ENCODE results near the gene SCGB1C2.
"Not testable (repeated sequence)": the region's sequence is repeated elsewhere in the genome, so short reads cannot be mapped to it uniquely, and the experiment has no call there.

Gene SCGB1C2

GRCh38 chr17:164303-165235 is 27.2 kb downstream of the SCGB1C2 start:
- peak; percentile 9 for FAIRE-seq
- no peak for DNase-seq (ENCODE audit: extremely low spot score, insufficient read length, low read depth)

DNA sequence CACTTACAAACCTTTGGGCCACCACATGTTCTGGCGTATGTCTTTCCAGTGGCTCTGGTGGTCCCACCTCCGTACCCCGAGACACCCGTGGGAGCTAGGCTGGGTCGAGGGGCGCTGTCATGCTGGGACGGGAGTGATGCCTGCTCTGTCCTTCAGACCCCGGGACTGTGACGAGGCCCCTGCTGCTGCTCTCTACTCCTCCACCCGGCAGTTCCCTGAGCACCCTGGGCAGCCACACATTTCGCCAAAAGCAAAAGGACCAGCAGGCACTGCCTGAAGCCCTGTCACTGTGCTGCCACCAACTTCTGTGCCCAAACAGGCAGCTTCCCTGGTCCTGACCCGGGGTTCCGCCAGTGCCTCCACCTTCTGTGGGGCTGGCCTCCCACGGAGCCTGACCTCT is 28.6 kb downstream of the SCGB1C2 start:
- FAIRE-seq (no peak), DNase-seq (ENCODE audit: extremely low spot score, insufficient read length, low read depth) (no peak)

DNA sequence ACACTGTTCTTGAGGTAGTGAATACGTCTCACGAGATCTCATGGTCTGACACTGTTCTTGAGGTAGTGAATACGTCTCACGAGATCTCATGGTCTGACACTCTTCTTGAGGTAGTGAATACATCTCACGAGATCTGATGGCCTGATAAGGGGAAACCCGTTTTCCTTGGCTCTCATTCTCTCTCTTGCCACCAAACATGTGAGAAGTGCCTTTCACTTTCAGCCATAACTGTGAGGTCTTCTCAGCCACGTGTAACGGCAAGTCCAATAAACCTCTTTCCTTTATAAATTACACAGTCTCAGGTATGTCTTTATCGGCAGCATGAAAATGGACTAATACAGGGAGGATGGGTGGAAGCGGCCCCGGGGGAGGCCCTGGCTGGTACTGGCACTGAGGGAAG is 31.2 kb downstream of the SCGB1C2 start:
- DNase-seq (ENCODE audit: extremely low spot score, insufficient read length, low read depth); FAIRE-seq: not testable (repeated sequence)

GRCh38 chr17:170130-170670 is 32.8 kb downstream of the SCGB1C2 start:
- FAIRE-seq (no peak), DNase-seq (ENCODE audit: extremely low spot score, insufficient read length, low read depth) (no peak)

GRCh38 chr17:171871-172270 is 34.5 kb downstream of the SCGB1C2 start:
- no peak for DNase-seq (ENCODE audit: extremely low spot score, insufficient read length, low read depth)
- FAIRE-seq, result no peak

DNA sequence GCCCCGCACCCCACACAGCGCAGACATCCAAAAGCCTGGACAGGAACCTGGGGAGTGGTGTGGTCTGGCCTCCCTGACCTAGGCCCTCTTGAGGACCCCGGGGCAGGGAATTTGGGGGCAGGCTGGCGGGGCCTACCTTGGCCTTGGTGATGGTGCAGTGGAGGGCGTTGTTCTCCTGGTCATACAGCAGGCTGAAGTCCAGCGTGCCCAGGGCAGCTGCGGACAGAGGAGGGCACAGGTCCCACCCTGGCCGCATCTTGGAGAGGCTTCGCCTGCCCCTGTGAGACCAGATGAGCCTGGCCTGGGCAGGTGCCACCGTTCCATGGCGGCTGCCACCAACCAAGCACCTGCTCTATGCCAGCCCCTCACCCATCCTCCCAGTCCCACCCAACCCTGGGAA is 35.0 kb downstream of the SCGB1C2 start:
- DNase-seq (ENCODE audit: extremely low spot score, insufficient read length, low read depth), result no peak
- no peak for FAIRE-seq

- FAIRE-seq (no peak), DNase-seq (ENCODE audit: extremely low spot score, insufficient read length, low read depth) (no peak)
Measured at GRCh38 chr17:173166-173911, 36.0 kb downstream of the SCGB1C2 start.

DNA sequence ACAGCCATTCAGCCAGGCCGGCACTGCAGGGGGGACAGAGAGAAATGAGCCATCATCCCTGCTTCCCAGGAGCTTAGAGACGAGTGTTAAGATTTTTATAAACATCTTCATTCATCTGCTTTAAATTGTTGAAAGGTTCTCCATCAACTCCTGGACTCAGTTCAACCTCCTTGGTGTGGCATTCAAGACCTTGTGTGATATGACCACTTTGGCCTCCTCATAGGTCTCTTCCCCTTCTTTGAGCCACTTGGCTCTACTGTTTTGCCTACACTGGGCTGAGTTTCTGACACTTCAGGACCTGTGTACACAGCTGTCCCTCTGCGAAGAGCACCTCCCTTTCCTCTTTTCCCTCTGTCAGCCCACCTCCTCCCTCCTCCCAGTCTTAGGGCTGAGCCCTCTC is 39.8 kb downstream of the SCGB1C2 start:
- no peak for FAIRE-seq

DNA sequence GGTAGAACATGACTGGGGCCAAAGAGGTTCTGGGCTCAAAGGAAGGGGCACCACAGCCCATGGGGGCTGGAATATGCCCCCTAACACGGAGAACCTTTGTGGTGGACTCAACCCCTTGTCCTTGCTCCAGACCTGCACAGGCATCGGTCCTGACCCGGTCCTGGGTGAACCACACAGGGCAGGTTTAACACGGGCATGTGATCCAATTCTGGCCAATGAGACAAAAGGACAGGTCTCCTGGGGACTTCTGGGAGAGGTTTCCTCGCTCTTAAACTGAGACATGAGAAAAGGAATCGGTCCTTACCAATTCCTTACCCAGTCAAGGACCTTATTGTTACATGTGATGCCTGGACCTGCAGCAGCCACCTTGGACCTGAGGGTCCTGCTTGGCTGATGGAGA is 40.4 kb downstream of the SCGB1C2 start:
- FAIRE-seq (no peak), DNase-seq (ENCODE audit: extremely low spot score, insufficient read length, low read depth) (no peak)

More for the DNA sequence above, 39.8 kb downstream of the SCGB1C2 start:
- DNase-seq (ENCODE audit: extremely low spot score, insufficient read length, low read depth), result no peak

- FAIRE-seq (no peak), DNase-seq (ENCODE audit: extremely low spot score, insufficient read length, low read depth) (no peak)
Measured at GRCh38 chr17:178292-179065, 41.1 kb downstream of the SCGB1C2 start.

GRCh38 chr17:179066-179432 is 41.7 kb downstream of the SCGB1C2 start:
- DNase-seq (ENCODE audit: extremely low spot score, insufficient read length, low read depth), result no peak
- no peak for FAIRE-seq

- DNase-seq (ENCODE audit: extremely low spot score, insufficient read length, low read depth) (no peak), FAIRE-seq (no peak)
Measured at GRCh38 chr17:179781-180380, 42.5 kb downstream of the SCGB1C2 start.

DNA sequence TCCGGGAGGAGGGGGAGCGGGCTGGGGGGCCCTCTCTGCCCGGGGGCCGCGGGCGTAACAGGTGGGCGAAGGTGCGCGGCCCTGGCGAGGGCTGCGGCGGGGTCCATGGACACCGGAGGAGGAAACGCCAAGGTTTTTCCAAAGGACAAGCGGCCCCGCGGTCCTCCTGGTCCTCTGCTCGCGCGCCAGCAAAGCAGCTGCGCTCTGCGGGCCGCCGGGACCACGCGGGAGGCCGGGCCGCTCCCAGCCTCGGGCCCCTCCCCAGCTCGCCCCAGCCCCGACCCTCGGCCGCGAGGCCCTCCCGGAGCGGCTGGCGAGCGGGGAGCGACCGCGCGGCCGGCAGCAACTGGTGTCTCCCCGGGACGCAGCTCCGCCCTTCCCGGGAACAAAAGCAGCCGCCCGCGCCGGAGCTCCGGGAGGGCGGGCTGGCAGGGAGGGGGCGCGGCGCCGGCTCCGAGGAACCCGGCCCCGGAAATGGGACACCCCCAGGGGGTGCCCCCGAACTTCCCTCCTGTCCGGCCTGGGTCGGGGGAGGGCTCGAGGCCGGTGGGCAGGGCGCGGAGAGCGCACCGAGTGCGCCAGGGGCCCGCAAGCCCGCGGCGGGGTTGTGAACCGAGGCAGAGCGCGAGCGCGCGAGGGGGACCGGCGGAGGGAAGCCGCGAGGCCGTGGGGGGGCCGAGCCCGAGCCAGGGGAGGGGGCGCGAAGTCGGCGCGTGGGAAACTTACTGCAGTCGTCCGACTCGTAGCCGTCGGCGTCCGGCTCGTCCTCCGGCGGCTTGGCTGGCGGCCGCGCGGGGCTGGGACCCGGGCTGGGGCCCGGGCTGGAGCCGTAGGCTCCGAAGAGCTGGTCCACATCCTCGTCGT is 43.2 kb downstream of the SCGB1C2 start:
- FAIRE-seq (no peak), DNase-seq (ENCODE audit: extremely low spot score, insufficient read length, low read depth) (no peak)

GRCh38 chr17:181245-182049 is 44.1 kb downstream of the SCGB1C2 start, which contains the start of gene DOC2B:
TSS of gene DOC2B (minus strand) at chr17:181650. CDS start at chr17:181479, 171 bp downstream.
- no peak for FAIRE-seq
- no peak for DNase-seq (ENCODE audit: extremely low spot score, insufficient read length, low read depth)

DNA sequence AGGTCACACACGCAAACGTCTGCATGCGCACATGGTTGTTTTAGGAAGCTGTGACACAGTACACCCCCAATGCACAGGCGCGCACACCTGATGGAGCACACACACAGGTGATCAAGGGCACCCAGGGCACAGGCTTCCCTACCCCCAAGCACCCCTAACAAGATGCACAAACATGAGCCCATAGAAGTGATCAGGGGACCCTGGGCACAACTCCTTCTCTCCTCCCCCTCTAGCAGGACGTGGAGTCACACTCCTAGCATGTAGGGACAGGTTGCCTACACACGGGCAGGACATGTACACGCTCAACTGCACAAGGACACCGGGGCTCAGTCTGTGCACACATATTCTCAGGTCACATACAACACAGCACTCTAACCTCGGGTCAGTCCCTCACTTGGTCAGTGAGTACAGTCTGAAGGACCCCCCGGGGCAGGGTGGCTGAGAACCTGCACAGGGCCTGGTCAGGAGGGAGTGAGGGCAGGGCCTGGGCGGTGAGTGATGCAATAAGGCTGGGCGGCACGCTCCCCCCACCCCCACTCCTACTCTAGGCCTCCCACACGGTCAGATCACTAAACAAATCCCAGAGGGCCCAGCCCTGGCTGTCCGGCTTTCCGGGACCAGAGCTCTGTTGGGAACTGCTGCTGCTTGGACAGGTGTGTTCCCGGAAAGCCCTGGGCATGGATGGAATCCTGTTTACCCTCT is 44.8 kb downstream of the SCGB1C2 start:
- FAIRE-seq (no peak), DNase-seq (ENCODE audit: extremely low spot score, insufficient read length, low read depth) (no peak)

GRCh38 chr17:183021-183420 is 45.7 kb downstream of the SCGB1C2 start:
- no peak for FAIRE-seq
- no peak for DNase-seq (ENCODE audit: extremely low spot score, insufficient read length, low read depth)

- FAIRE-seq (peak; percentile 41), DNase-seq (ENCODE audit: extremely low spot score, insufficient read length, low read depth) (no peak)
Measured at GRCh38 chr17:185445-186138, 48.2 kb downstream of the SCGB1C2 start.
